Dendritic cell treated with granulocyte-macrophage colony-stimulating factor and Interleukin-4, amounts not matched to agents 40 ng/mL and 50 ng/mL, for 4 days (primary cell): Measurements from ENCODE around the gene RANBP2.

Experiments
- H3K27ac Mint-ChIP-seq: one replicate; pipeline ENCODE4 v1.8.0; 2022; ENCODE audit warnings: mild to moderate bottlenecking, mixed read lengths
- H3K27me3 Mint-ChIP-seq: one replicate; pipeline ENCODE4 v1.8.0; 2022; ENCODE audit warnings: mild to moderate bottlenecking, mixed read lengths
- H3K36me3 Mint-ChIP-seq: one replicate; pipeline ENCODE4 v1.8.0; 2022; ENCODE audit warnings: low read depth, mixed read lengths
- H3K4me1 Mint-ChIP-seq: one replicate; pipeline ENCODE4 v1.8.0; 2022; ENCODE audit warnings: low read depth, mixed read lengths
- H3K4me3 Mint-ChIP-seq: one replicate; pipeline ENCODE4 v1.8.0; 2022; ENCODE audit warnings: mild to moderate bottlenecking, moderate library complexity, mixed read lengths
- H3K9me3 Mint-ChIP-seq: one replicate; pipeline ENCODE4 v1.8.0; 2022; ENCODE audit warnings: mixed read lengths
- intact Hi-C: fragments of 100-400 bp; cut with micrococcal nuclease; formaldehyde crosslinking; loops from one replicate; pipeline ENCODE4 v1.15.0; 2022

Gene RANBP2

GRCh38 chr2:108835040-108835439 is 115.8 kb downstream of the RANBP2 start:
- H3K9me3 Mint-ChIP-seq: peaks cover 31% of the 10 kb centered on the region
- no peaks in the 10 kb centered on the region for H3K36me3 Mint-ChIP-seq
- no peak overlapping the region for H3K4me3 Mint-ChIP-seq
- H3K4me1 Mint-ChIP-seq: peaks cover 6% of the 10 kb centered on the region
- H3K27ac Mint-ChIP-seq: no peak overlapping the region
- H3K27me3 Mint-ChIP-seq: no peaks in the 10 kb centered on the region
- intact Hi-C loops: no loop called here
